ENCODE data around the gene GPC6. TPM values are rescaled to one million over a fixed set of nuclear protein-coding genes. Genes with fewer than 3 reads are reported as not detected.

Gene GPC6
- polyA plus RNA-seq, 1 of the 3 experiments (the other 2 are of a cell fraction), result 6.7 TPM

- no peak overlapping the region for H3K4me2 ChIP-seq
- no peak overlapping the region for H2AFZ ChIP-seq (ENCODE audit: low read depth)
- H3F3A ChIP-seq (replicated peaks; ENCODE audit: insufficient read depth), result peaks cover 7% of the 10 kb centered on the region
- no peak overlapping the region for H3K27ac ChIP-seq (ENCODE audit: low read depth in 2 of 2, low read length in 1 of 2)
- peaks cover 18 to 19% of the 10 kb centered on the region in 2 experiments; a peak in 3 of 4 replicates for H3K4me1 ChIP-seq (ENCODE audit: control insufficient read depth in 1 of 2, insufficient read depth in 2 of 2, low read depth in 1 of 2, low read length in 1 of 2)
- H3K9me2 ChIP-seq, result no peaks in the 10 kb centered on the region
- ChIA-PET CTCF (interaction anchor here (0.9 kb wide), 1 partner anchor 61 kb away, joined by 4 read pairs; no protein-coding TSS in a partner anchor), POLR2A (no interaction called here)
- TF ChIP-seq YY1 (IDR thresholded peaks at IDR 0.05; ENCODE audit: low read depth) (no peak), NRF1 (IDR thresholded peaks at IDR 0.05; ENCODE audit: low read depth, low read length) (no peak)
- no peaks in the 10 kb centered on the region for H3K9me3 ChIP-seq
- no peaks in the 10 kb centered on the region for H3K79me2 ChIP-seq (ENCODE audit: insufficient read depth)
- no peaks in the 10 kb centered on the region for H4K20me1 ChIP-seq (ENCODE audit: insufficient read depth)
- no peaks in the 10 kb centered on the region for H3K27me3 ChIP-seq (ENCODE audit: insufficient read depth)
- H3K4me3 ChIP-seq (ENCODE audit: low read depth in 2 of 2, low read length in 1 of 2), result no peak overlapping the region
- no peaks in the 10 kb centered on the region for H3K36me3 ChIP-seq (replicated peaks in 1 of 2; ENCODE audit: control insufficient read depth in 1 of 2, insufficient read depth in 2 of 2, low read length in 1 of 2)
- no peak overlapping the region for H3K9ac ChIP-seq
- no peak for DNase-seq
- WGBS (ENCODE audit: low lambda C conversion rate), result 87% methylated on average over 7 of the region's 7 CpGs
Observed at GRCh38 chr13:93309886-93310523, 83.4 kb downstream of the GPC6 start.

GRCh38 chr13:93316841-93317240, 90.2 kb downstream of the GPC6 start:
- H3K79me2 ChIP-seq (ENCODE audit: insufficient read depth), result no peaks in the 10 kb centered on the region; the same call in 1 of the 2 replicates
- H3K4me2 ChIP-seq, result no peak overlapping the region
- no peaks in the 10 kb centered on the region for H4K20me1 ChIP-seq (ENCODE audit: insufficient read depth)
- H3K36me3 ChIP-seq (replicated peaks in 1 of 2; ENCODE audit: control insufficient read depth in 1 of 2, insufficient read depth in 2 of 2, low read length in 1 of 2), result no peaks in the 10 kb centered on the region
- H3K4me3 ChIP-seq (ENCODE audit: low read depth in 2 of 2, low read length in 1 of 2), result no peak overlapping the region
- H3F3A ChIP-seq (replicated peaks; ENCODE audit: insufficient read depth), result no peaks in the 10 kb centered on the region
- H3K9ac ChIP-seq, result no peak overlapping the region
- ChIA-PET CTCF (interaction anchor here (0.7 to 1.9 kb wide), 3 partner anchors 10 to 136 kb away, joined by 3 to 9 read pairs (median 4); no protein-coding TSS in a partner anchor), POLR2A (no interaction called here)
- H3K27ac ChIP-seq (ENCODE audit: low read depth in 2 of 2, low read length in 1 of 2), result no peak overlapping the region
- no peak for DNase-seq
- no peak overlapping the region for H2AFZ ChIP-seq (ENCODE audit: low read depth)
- WGBS (ENCODE audit: low lambda C conversion rate), result 85% methylated on average over 3 of the region's 3 CpGs
- no peaks in the 10 kb centered on the region for H3K9me2 ChIP-seq
- no peaks in the 10 kb centered on the region for H3K9me3 ChIP-seq
- H3K27me3 ChIP-seq (ENCODE audit: insufficient read depth), result no peaks in the 10 kb centered on the region
- peaks cover 0 to 7% of the 10 kb centered on the region in 2 experiments; a peak in 2 of 4 replicates for H3K4me1 ChIP-seq (ENCODE audit: control insufficient read depth in 1 of 2, insufficient read depth in 2 of 2, low read depth in 1 of 2, low read length in 1 of 2)
- no peak for TF ChIP-seq TEAD4 (IDR thresholded peaks at IDR 0.05; ENCODE audit: borderline replicate concordance, insufficient read depth)
- TF ChIP-seq POLR2AphosphoS5 (IDR thresholded peaks at IDR 0.05; ENCODE audit: low read depth, low read length), result no peak
- TF ChIP-seq EZH2phosphoT487 (IDR thresholded peaks at IDR 0.05; ENCODE audit: borderline replicate concordance, low read depth), result no peak
- no peak for TF ChIP-seq CTCF (IDR thresholded peaks at IDR 0.05)
- no peak for TF ChIP-seq MEF2A (IDR thresholded peaks at IDR 0.05; ENCODE audit: borderline replicate concordance, low read depth)
- TF ChIP-seq RFX5 (IDR thresholded peaks at IDR 0.05; ENCODE audit: low read length), result no peak
